Inflammatory macrophage treated with lipopolysaccharide for 1 hour (primary cell): Measurements from ENCODE around the gene PTPRN2.
"Not testable (repeated sequence)": the region's sequence is repeated elsewhere in the genome, so short reads cannot be mapped to it uniquely, and the experiment has no call there.

Experiments
- DNase-seq, 2 donors: peaks; one replicate each; pipeline ENCODE4 v3.0.0-alpha.2; 2020 to 2022

PTPRN2 gene

DNA sequence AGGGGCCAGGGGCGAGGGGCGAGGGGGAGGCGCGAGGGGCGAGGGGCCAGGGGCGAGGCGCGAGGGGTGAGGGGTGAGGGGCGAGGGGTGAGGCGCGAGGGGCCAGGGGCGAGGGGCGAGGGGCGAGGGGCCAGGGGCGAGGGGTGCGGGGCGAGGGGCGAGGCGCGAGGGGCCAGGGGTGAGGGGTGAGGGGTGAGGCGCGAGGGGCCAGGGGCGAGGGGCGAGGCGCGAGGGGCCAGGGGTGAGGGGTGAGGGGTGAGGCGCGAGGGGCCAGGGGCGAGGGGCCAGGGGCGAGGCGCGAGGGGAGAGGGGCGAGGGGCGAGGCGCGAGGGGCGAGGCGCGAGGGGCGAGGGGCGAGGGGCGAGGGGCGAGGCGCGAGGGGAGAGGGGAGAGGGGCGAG, 192.3 kb downstream of the PTPRN2 start:
- no peak for DNase-seq

DNA sequence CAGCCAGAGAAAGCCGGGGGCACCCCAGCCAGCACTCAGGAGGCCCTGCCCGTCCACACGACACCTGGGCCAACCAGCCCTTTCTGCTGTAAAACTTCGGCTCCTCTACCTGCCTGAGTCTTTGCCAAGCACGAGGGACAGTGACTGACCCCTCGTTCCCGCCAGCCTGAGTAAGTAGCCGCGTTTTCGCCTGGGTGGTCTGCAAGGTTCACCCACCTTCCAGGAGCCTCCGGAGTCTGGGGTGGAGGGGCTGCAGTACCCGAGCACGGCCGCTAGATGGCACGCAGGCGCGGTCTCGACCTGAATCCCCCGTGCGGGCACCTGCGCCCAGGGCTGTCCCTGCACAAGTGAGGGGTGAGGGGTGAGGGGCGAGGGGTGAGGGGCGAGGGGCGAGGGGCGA, 192.7 kb downstream of the PTPRN2 start:
- peak in 1 of 2 donors; percentile 7 for DNase-seq

DNA sequence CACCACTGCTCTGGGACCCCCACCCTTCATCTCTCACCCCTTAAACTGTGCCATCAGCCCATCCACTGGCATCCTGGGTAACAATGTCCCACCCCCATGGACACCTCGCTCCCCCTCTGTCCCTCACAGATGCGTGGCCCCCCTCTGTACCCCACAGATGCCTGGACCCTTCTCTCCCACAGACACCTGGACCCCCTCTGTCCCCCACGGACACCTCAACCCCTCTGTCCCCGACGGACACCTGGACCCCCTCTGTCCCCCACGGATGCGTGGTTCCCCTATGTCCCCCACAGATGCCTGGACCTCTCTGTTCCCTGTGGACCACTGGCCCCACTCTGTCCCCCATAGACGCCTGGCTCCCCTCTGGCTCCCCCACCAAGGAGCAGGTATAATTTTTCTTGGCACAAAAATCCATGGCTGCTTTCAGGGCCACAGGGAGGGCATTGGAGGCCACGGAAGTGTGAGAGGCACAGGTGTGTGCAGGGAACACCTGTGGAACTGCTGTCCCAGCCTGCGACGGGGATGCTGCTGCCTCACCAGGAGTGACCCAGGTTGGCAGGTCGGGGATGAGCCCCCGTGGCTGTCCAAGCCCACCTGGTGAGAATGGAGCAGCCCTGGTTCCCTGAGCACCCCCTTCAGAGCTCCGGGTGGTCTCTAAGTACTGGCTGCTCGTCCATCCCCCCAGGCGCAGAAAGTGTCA, 193.5 kb downstream of the PTPRN2 start:
- no peak for DNase-seq

DNA sequence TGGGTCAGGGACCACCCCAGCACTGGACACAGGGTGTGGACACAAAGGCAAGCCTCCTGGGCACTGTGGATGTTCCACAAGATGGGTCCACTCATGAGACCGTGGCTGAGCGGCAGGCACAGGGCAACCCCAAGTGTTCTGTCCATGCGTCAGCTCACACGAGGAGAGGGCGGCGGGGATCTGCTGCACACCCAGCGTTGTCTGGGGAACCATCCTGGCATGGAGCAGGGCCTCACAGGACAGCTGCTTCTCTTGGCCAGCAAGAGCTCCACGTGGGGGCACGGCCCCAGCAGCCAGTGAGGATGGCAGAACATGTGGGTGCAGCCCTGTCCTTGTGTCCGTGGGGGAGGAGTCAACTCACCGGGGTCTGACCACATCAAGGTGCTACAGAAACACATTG, 195.4 kb downstream of the PTPRN2 start:
- no peak for DNase-seq

DNA sequence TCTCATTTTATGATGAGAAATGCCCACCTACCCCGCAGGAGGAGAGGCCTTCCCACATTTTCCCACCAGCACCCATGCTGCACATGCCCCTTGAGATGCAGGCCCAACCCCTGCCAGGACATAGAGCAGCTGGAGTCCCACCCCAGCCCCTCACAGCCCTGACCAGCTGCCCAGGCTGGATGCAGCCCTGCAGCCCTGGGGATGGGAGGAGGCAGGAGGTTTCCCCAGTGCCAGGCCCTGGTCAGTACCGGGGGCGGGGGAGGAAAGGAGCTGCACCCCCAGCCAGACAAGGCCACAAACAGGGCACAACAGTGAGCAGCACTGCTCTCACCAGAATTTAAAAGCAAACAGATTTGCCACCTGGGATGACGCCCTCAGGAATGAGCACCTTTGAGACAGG, 196.1 kb downstream of the PTPRN2 start:
- no peak for DNase-seq

DNA sequence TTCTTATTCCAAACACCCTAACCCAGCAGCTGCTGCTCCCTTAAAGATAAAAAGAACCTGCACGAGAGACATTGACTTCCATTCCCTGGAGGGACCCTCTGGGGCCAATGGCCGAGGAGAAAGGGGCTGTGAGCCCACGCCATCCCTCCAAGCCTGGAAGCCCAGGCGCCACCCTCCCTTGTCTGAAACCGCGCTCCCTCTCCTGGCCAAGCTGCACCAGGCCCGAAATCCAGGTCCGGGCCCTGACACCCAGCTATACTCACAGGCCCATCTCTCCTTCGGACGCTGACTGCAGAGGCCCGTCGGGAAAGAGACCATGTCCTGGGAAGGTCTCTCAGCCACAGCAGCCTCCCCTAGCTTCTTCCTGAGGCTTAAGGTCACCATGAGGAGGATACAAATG, 196.5 kb downstream of the PTPRN2 start:
- DNase-seq = no peak

DNA sequence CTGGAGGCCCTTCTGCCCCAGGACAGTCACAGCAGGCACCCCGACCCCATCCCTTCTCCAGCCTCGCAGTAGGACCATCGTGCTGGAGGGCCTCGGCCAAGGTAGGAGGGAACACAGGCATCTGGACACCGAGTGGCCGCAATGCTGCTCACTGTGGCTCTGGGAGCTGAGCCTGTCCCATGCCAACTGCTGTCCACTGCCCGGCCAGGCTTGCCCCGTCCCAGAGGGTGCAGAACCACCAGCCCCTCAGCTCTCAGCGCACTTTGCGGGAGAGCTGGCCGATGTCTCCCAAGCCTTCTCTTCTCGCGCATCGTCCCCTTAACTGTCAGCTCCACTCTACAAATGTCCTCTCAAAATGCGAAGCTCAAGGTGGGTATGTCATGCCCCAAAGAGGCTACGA, 197.2 kb downstream of the PTPRN2 start:
- DNase-seq = no peak

DNA sequence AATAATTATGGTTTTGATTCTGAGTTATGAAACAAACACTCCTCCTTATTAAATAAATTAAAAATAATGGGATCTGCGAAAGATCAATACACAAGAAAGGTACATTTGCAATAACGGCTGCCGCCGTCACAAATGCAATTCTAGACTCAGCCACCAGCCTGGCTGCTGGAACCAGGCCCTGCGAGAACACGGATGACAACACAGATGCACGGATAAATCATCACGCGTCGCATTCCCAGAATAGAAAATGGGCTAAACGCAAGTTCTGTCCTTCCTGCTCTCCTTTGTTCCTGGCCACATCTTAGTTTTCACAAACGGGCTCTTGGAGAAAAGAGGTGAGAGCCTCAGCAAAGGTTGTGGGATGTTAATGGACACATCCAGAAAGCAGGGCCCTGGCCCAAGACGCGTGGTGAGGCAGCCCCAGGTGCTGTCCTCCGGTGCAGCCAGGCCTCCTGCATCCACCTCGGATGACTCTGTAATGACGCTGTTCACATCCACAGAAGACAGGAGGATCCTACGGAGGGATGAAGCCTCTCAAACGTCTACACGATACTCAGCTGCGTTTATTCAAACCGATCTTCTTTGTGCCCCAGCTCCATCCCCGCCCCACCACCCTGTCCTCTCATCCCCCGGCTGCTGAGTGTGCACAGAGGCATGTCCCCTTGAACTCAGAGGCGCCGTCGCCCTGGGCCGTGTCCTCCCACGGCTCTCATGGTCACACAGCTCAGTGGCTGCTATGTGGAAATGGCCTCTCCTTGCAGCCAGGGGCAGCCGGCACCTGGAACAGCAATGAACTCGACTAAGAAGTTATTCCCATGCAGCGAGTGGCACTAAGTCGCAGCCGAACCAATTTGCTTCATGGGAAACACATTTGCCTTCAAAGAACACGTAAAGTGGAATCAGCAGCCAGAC, 197.9 kb downstream of the PTPRN2 start:
- no peak for DNase-seq

DNA sequence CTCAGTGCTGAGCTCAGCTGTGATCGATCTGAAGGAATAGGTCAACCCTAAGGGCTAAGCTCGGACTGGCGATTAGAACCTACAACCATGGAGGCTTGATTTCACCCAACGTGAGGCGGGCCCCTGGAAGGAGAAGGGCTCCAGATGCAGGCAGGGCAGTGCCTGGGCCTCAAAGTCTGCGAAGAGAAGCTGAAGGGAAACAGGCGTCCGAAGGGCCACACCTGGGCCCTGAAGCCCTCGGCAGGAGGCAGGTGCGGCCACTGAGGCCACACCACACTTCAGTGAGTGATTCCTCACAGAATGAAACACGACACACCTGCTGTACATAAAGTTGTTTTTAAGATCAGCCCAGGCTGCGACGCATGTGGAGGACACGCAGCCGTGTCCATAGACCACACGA, 198.7 kb downstream of the PTPRN2 start:
- DNase-seq = no peak

DNA sequence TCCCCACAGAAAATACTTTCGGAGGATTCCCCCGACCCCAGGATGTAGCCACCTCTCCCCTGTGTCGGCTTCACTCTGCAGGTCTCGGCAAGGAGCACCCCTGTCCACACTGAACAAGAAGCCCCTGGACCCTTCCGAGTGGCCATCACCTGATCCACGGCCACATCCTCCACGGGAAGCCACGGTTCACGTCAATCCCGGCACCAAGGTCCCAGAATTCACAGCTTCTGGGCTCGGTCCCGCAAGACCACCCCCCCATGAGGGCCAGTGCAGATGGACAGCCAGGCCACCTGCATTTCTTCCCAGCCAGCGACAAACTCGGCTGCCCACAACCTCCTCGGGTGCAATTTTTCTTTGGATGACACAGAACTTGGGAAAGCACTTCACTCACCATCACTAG, 199.6 kb downstream of the PTPRN2 start:
- no peak for DNase-seq

DNA sequence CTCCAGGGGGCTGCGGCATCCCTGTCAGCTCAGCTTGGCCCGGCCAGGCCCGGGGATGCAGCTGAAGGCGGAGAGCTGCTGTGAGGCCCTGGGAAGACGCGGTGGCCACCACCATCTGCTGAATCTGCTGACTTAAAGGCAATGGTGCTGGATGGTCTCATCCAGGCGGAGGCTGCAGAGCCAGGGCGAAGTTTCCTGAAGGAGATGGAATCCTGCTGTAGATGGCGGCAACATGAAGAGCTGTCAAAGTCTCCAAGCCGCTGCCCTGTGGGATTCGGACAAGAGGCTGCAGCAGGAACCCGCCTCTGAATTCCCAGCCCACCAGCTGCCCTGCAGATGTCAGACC, 200.1 kb downstream of the PTPRN2 start:
- DNase-seq = no peak

DNA sequence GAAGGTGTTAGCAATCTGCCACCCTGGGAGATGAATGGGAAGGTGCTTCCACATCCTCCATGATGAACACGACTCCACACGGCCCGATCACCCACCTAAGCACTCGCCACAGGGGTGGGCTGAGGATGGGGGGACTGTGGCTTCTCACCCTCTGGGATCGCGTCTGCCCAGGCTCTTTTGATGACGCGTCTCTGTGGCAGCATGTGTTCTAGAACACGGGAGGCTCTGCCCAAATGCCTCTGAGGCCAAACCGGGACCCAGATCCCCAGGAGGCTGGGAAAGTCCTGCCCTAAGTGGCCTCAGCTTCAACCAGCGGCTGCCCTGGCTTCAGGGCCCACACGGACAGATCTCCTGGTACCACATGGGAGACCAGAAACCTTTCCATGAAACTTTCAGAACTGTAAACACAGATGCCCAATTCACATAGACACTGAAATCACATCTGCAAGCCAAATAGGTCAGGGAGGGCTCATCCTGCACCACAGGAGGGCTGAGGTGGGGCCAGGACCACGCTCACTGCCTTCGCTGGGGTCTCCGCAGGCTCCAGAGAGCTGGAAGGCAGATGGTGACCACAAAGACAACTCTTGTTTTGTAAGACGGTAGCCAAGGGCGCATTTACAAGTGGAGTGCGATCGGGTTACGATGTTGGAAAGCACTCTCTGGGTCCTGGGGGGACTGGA, 200.6 kb downstream of the PTPRN2 start:
- DNase-seq = no peak

DNA sequence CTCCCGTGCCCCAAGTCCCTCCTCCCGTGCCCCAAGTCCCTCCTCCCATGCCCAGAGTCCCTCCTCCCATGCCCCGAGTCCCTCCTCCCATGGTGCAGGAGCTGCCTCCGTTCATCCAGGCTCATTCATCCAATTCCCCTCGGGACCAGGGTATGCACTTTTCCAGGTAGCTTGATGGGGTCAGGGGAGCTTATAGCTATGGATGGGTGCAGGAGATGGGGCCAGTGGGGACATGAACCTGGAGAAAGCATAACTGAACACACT, 201.3 kb downstream of the PTPRN2 start:
- DNase-seq = no peak

DNA sequence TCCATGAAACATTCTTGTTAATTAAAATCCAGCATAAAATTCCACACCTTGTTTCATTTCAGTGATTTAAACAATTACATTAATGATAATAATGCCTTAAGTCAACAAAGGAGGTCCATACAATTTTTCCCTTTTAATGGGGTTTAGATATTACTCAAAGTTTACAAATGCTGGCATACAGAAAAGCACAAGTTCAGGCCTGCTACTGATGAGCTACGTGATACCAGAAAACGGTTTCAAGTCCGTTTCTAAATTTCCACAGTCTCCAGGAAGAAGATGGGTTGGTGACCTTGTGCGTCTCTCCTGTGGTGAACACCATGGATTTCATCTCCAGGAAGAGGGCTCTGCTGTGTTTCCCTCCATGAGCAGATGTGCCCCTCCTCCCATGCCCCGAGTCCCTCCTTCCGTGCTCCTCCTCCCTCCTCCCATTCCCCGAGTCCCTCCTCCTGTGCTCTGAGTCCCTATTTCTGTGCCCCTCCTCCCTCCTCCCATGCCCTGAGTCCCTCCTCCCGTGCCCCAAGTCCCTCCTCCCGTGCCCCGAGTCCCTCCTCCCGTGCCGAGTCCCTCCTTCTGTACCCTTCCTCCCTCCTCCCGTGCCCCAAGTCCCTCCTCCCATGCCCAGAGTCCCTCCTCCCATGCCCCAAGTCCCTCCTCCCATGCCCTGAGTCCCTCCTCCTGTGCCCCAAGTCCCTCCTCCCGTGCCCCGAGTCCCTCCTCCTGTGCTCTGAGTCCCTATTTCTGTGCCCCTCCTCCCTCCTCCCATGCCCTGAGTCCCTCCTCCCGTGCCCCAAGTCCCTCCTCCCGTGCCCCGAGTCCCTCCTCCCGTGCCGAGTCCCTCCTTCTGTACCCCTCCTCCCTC, 201.9 kb downstream of the PTPRN2 start:
- not testable (repeated sequence) for DNase-seq

DNA sequence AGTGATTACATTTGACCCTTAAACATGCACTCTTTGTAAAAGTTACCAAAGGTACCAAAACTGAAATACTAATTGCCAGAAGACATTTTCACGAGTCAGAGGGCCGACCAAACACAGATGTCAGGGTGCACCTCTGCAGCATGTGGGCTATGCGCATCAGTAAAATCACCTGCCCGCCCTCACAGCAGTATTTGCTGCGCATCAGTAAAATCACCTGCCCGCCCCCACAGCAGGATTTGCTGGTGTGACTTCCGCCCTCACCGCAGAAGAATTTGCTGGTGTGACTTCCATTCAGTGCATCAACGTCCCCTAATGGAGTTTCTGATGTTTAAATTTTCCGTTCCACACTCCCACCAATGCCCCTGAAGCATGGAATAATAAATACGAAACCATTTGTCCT, 202.9 kb downstream of the PTPRN2 start:
- DNase-seq = no peak

DNA sequence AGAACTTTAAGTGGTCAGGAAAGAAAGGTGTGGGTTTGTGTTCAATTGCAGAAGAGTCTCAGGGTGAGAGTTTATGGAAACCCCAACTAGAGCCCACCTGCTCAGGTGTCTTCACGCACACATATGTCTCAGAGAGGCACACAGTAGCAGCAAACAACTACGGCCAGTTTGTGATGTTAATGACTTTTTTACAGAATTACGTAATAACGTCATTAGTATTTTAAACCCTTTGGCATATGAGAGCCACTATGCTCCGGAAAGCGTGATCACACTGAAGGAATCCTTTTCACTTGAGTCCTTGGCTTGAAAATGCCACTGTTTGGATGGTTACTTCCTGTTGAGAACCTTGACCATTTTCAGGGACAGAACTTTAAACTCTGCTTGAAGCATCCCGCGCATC, 204.0 kb downstream of the PTPRN2 start:
- no peak for DNase-seq

DNA sequence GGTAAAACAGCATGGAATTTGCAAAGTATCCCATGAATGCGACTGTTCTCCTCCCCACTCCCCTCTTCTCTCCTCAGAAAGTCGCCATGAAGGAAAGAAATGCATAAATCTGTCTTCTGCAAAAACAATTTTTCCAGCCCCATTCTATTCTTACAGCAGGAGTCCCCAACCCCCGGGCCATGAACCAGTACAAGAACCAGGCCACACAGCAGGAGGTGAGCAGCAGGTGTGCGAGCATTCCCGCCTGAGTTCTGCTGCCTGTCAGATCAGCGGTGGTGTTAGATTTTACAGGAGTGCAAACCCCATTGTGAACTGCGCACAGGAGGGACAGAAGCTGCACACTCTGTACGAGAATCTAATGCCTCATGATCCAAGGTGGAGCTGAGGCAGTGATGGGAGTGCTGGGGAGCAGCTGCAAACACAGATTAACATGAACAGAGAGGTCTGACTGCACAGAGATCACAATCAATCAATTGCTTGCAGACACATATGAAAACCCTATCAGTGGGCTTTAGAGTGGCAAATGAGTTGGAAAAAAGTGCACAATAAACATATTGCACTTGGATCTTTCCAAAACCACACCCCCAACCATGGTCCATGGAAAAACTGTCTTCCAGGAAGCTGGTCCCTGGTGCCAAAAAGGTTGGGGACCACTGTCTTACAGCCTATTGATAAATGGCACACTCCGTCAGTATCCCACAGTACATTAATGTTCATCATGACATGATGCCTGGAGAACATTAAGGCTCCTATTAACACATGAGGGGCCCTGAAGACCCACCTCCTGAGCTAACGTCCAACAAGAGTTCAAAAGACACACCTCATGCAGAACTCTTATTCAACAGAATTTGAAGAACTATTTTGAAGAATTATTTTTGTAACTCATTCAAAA, 205.0 kb downstream of the PTPRN2 start:
- DNase-seq = no peak

DNA sequence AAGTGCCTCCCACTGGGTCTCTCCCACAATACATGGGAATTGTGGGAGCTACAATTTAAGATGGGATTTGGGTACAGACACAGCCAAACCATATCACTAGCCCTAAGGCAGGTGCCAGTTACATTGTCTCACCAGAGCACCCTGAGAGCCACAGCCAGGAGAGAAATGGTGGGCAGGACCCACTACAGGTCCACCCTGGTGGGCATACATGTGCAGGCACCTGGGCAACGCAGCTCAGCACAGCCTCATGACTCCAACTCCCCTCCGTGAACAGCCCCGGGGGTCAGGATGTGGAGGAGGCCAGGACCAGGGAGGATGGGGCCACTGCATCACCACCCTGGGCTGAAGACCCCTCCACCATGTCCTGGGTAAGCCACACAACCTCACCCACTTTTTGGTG, 205.7 kb downstream of the PTPRN2 start:
- DNase-seq = no peak

DNA sequence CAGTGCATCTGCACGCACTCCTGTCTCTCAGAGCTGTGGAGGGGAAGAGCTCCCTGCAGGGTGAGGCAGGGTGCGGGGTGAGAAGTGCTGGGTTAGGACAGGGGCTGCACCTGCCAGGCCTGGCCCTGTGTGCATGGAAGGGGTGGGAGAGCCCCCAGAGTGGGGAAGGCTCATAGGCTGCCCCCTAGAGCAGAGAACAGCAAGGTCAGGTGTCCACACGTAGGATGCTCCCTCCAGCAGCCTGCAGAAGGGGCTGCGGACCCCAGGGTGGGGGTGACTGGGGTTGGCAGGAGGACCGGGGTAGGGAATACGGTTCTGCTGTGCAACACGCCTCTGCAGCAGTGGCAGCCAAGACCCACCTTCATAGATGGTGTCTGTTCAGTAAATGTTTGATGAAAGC, 208.6 kb downstream of the PTPRN2 start:
- no peak for DNase-seq

DNA sequence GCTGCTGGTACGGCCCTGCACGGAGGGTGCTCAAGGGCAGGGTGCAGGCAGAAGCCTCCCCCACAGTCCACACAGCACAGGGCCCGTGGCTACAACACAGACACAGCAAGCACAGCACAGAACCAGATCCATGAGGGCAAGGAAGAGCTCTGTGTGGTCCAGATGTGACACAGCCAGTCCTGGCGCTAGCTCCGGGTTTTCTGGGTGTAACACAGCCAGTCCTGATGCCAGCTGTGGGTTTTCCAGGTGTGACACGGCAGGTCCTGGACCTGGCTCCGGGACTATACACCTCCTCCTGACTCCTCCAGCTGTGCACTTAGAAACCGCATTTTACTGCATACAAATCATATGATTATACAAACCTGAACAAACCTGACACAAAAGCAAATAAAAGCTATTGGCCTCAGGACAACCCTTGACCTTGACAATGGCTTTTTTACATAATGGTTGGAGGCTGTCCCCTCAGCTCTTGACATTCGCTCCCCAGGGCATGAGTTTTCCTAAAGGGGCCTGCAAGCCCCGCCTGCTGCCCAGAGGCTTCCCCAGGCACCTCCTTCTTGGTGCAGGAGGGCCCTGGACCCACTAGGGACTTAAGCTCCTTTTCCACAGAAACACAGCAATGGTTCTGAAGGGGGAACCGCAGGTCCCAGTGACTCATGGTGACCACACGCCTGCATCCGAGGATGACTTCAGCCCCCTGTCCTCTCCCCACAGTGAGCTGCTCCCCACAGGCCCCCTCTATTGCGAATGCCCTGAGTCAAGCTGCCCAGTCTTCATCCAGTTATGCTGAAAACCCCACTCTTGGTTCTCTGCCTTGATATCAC, 209.6 kb downstream of the PTPRN2 start:
- DNase-seq = no peak

DNA sequence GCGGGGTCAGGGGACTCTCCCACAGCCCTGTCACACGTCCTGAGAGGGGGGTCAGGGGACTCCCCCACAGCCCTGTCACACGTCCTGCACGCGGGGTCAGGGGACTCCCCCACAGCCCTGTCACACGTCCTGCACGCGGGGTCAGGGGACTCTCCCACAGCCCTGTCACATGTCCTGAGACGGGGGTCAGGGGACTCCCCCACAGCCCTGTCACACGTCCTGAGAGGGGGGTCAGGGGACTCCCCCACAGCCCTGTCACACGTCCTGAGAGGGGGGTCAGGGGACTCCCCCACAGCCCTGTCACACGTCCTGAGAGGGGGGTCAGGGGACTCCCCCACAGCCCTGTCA, 210.8 kb downstream of the PTPRN2 start:
- not testable (repeated sequence) for DNase-seq
